H1 (cell line): Measurements from ENCODE around the gene CST11. TPM values are rescaled to one million over a fixed set of nuclear protein-coding genes. Genes with fewer than 3 reads are reported as not detected.

Experiments
- CTCF ChIA-PET: fragments of 300-600 bp; sonication (Branson Sonifier 250); formaldehyde crosslinking; loops from one replicate; lab custom pipeline; 2021; ENCODE audit not compliant: partially characterized antibody; lab: Charles Lee
- POLR2A ChIA-PET: fragments of 300-600 bp; sonication (Branson Sonifier 250); formaldehyde crosslinking; loops from one replicate; lab custom pipeline; 2021; ENCODE audit warnings: inconsistent platforms; ENCODE audit not compliant: partially characterized antibody; lab: Charles Lee
- DNase-seq, 2 experiments: peaks; one replicate each; pipeline versions ENCODE4 v3.0.0 to v3.0.0-alpha.2; 2010 to 2022; ENCODE audit warnings: low spot score in 2 of 2, low read depth in 1 of 2, mixed read lengths in 1 of 2
- FAIRE-seq: peaks from 2 replicates; lab custom pipeline; 2011; peaks lifted over from hg19 to GRCh38; lab: Jason Lieb, UNC
- H2AFZ ChIP-seq: 2 replicates; pipeline ENCODE4 v1.8.1; 2012; ENCODE audit warnings: low read length, inconsistent platforms
- H2AK5ac ChIP-seq: 2 replicates; pipeline ENCODE4 v1.6.1; 2013; ENCODE audit warnings: low read depth, low read length
- H2BK120ac ChIP-seq: replicated peaks from 2 replicates; pipeline ENCODE3; 2013; ENCODE audit warnings: low read depth, low read length, inconsistent platforms
- H2BK12ac ChIP-seq: 2 replicates; pipeline ENCODE4 v1.6.1; 2013; ENCODE audit warnings: low read depth, low read length
- H2BK15ac ChIP-seq: 2 replicates; pipeline ENCODE4 v1.6.1; 2013; ENCODE audit warnings: low read length
- H2BK20ac ChIP-seq: 2 replicates; pipeline ENCODE4 v1.6.1; 2013; ENCODE audit warnings: low read length
- H2BK5ac ChIP-seq: 2 replicates; pipeline ENCODE4 v1.6.1; 2013; ENCODE audit warnings: low read depth, low read length
- H3K14ac ChIP-seq: 2 replicates; pipeline ENCODE4 v1.6.1; 2013; ENCODE audit warnings: inconsistent platforms; ENCODE audit not compliant: insufficient read length
- H3K18ac ChIP-seq: 2 replicates; pipeline ENCODE4 v1.6.1; 2013; ENCODE audit warnings: low read length; ENCODE audit errors: extremely low read depth
- H3K23ac ChIP-seq: 2 replicates; pipeline ENCODE4 v1.6.1; 2013; ENCODE audit warnings: inconsistent platforms; ENCODE audit not compliant: insufficient read length
- H3K23me2 ChIP-seq: 2 replicates; pipeline ENCODE4 v1.6.1; 2013; ENCODE audit warnings: low read depth, low read length
- H3K27ac ChIP-seq: 2 replicates; pipeline ENCODE4 v1.6.1; 2011; ENCODE audit warnings: low read depth, low read length, inconsistent platforms
- H3K27me3 ChIP-seq, 4 experiments: replicated peaks in 1 of 4; 1 replicate in 1 of 4; 2 replicates in 3 of 4; pipeline versions ENCODE4 v1.6.1 to v1.8.1; 2011 to 2013; ENCODE audit warnings: low read length in 3 of 4, mild to moderate bottlenecking in 3 of 4, inconsistent platforms in 2 of 4, mixed read lengths in 2 of 4, moderate library complexity in 1 of 4; ENCODE audit not compliant: control insufficient read depth in 3 of 4, insufficient read depth in 3 of 4; ENCODE audit errors: extremely low read depth in 1 of 4
- H3K36me3 ChIP-seq, 4 experiments: 2 replicates each; pipeline versions ENCODE4 v1.6.1 to v1.8.1; 2011 to 2013; ENCODE audit warnings: mild to moderate bottlenecking in 4 of 4, low read length in 3 of 4, moderate library complexity in 2 of 4, control low read depth in 1 of 4, inconsistent platforms in 1 of 4; ENCODE audit not compliant: insufficient read depth in 4 of 4, control insufficient read depth in 2 of 4
- H3K4ac ChIP-seq: replicated peaks from 2 replicates; pipeline ENCODE3; 2013; ENCODE audit warnings: low read length, low read depth, mixed read lengths, inconsistent platforms; ENCODE audit not compliant: insufficient read length
- H3K4me1 ChIP-seq, 4 experiments: replicated peaks in 1 of 4; 1 replicate in 1 of 4; 2 replicates in 3 of 4; pipeline versions ENCODE4 v1.6.1 to v1.8.1; 2011 to 2013; ENCODE audit warnings: low read length in 3 of 4, inconsistent platforms in 2 of 4, mixed read lengths in 1 of 4; ENCODE audit not compliant: insufficient read depth in 4 of 4, control insufficient read depth in 3 of 4
- H3K4me2 ChIP-seq, 2 experiments: 2 replicates each; pipeline versions ENCODE4 v1.6.1 to v1.8.1; 2011 to 2013; ENCODE audit warnings: low read depth in 2 of 2, low read length in 2 of 2, control low read depth in 1 of 2, inconsistent platforms in 1 of 2, mild to moderate bottlenecking in 1 of 2; ENCODE audit not compliant: insufficient read depth in 1 of 2
- H3K4me3 ChIP-seq, 4 experiments: fragments of 200-600, 300-600 bp in 1 of 4; sonication (generic), shearing (Covaris generic), sonication (Bioruptor Twin) in 1 of 4; 2 replicates each; pipeline versions ENCODE4 v1.5.1 to v1.8.1; 2011 to 2016; ENCODE audit warnings: low read length in 4 of 4, low read depth in 3 of 4, control low read depth in 2 of 4, inconsistent platforms in 2 of 4, mild to moderate bottlenecking in 2 of 4, mixed read lengths in 1 of 4, moderate library complexity in 1 of 4; ENCODE audit not compliant: insufficient read depth in 2 of 4; ENCODE audit errors: extremely low read depth in 1 of 4
- H3K56ac ChIP-seq: replicated peaks from 2 replicates; pipeline ENCODE3; 2013; ENCODE audit warnings: low read depth, mild to moderate bottlenecking, mixed read lengths, low read length, inconsistent platforms; ENCODE audit not compliant: insufficient read length
- H3K79me1 ChIP-seq: 2 replicates; pipeline ENCODE4 v1.6.1; 2013; ENCODE audit warnings: low read depth, low read length, control low read depth
- H3K79me2 ChIP-seq, 2 experiments: 2 replicates each; pipeline versions ENCODE4 v1.6.1 to v1.8.1; 2012 to 2013; ENCODE audit warnings: low read length in 2 of 2, mild to moderate bottlenecking in 2 of 2, inconsistent platforms in 1 of 2; ENCODE audit not compliant: insufficient read depth in 2 of 2, control insufficient read depth in 1 of 2
- H3K9ac ChIP-seq, 4 experiments: replicated peaks in 1 of 4; 1 replicate in 1 of 4; 2 replicates in 3 of 4; pipeline versions ENCODE4 v1.6.1 to v1.8.1; 2011 to 2013; ENCODE audit warnings: low read depth in 3 of 4, low read length in 3 of 4, control low read depth in 2 of 4, mild to moderate bottlenecking in 2 of 4, moderate library complexity in 2 of 4, inconsistent platforms in 1 of 4; ENCODE audit errors: extremely low read depth in 1 of 4
- H3K9me3 ChIP-seq, 2 experiments: 2 replicates each; pipeline versions ENCODE4 v1.6.1 to v1.8.1; 2012 to 2013; ENCODE audit warnings: mild to moderate bottlenecking in 2 of 2, moderate library complexity in 2 of 2, control low read depth in 1 of 2, inconsistent platforms in 1 of 2, low read depth in 1 of 2, low read length in 1 of 2, mixed read lengths in 1 of 2; ENCODE audit not compliant: insufficient read depth in 2 of 2
- H4K20me1 ChIP-seq, 2 experiments: replicated peaks in 1 of 2; 2 replicates each; pipeline versions ENCODE3 to v1.8.1; 2011 to 2013; ENCODE audit warnings: inconsistent platforms in 2 of 2, low read length in 2 of 2, mild to moderate bottlenecking in 1 of 2; ENCODE audit not compliant: insufficient read depth in 2 of 2, control insufficient read depth in 1 of 2
- H4K5ac ChIP-seq: 2 replicates; pipeline ENCODE4 v1.6.1; 2013; ENCODE audit warnings: low read length, low read depth, mixed read lengths, inconsistent platforms; ENCODE audit not compliant: insufficient read length
- H4K8ac ChIP-seq: 2 replicates; pipeline ENCODE4 v1.8.0; 2013; ENCODE audit warnings: mild to moderate bottlenecking, moderate library complexity, low read length, inconsistent platforms; ENCODE audit not compliant: insufficient read depth; ENCODE audit errors: extremely low read depth
- H4K91ac ChIP-seq: replicated peaks from 2 replicates; pipeline ENCODE3; 2013; ENCODE audit warnings: low read length, mixed read lengths, inconsistent platforms; ENCODE audit not compliant: insufficient read length
- BRCA1 ChIP-seq: IDR thresholded peaks from 2 replicates; pipeline ENCODE4 v1.6.1; 2012; ENCODE audit warnings: low read depth, low read length, improper control_type of control experiment
- CBX8 ChIP-seq: fragments of 300-800, 300-1000 bp; sonication (generic); IDR thresholded peaks from 2 replicates; pipeline ENCODE4 v1.7.1; 2016; ENCODE audit warnings: low read depth, low read length, borderline replicate concordance
- CHD1 ChIP-seq: IDR thresholded peaks from 2 replicates; pipeline ENCODE4 v1.6.1; 2012; ENCODE audit warnings: low read depth, low read length, improper control_type of control experiment
- CREB1 ChIP-seq: IDR thresholded peaks from 2 replicates; pipeline ENCODE4 v1.6.1; 2012; ENCODE audit warnings: inconsistent platforms
- EP300 ChIP-seq, 2 experiments: IDR thresholded peaks; 1 replicate in 1 of 2; 2 replicates in 1 of 2; pipeline ENCODE4 v1.6.1; 2011 to 2012; ENCODE audit warnings: low read depth in 2 of 2, low read length in 2 of 2, mild to moderate bottlenecking in 2 of 2, borderline replicate concordance in 1 of 2, inconsistent platforms in 1 of 2, moderate library complexity in 1 of 2
- GTF2F1 ChIP-seq: IDR thresholded peaks from 2 replicates; pipeline ENCODE4 v1.6.1; 2012; ENCODE audit warnings: low read depth, low read length, improper control_type of control experiment, borderline replicate concordance
- JUND ChIP-seq: IDR thresholded peaks from 2 replicates; pipeline ENCODE4 v1.6.1; 2011; ENCODE audit warnings: mild to moderate bottlenecking, improper control_type of control experiment, low read length
- MAFK ChIP-seq: IDR thresholded peaks from 2 replicates; pipeline ENCODE4 v1.6.1; 2012; ENCODE audit warnings: low read depth, mild to moderate bottlenecking, improper control_type of control experiment, low read length
- SAP30 ChIP-seq: fragments of 300-600 bp; sonication (generic); IDR thresholded peaks from 2 replicates; pipeline ENCODE4 v1.7.1; 2012; ENCODE audit warnings: low read length, moderate library complexity, mild to moderate bottlenecking, inconsistent platforms; ENCODE audit not compliant: insufficient read depth, insufficient replicate concordance
- SRF ChIP-seq: IDR thresholded peaks from 2 replicates; pipeline ENCODE4 v1.6.1; 2011; ENCODE audit warnings: mild to moderate bottlenecking, low read depth, low read length, moderate library complexity
- ZNF274 ChIP-seq: IDR thresholded peaks from 2 replicates; pipeline ENCODE4 v1.7.0; 2012; ENCODE audit warnings: low read length, borderline replicate concordance; ENCODE audit errors: extremely low read depth
- WGBS, 2 experiments: shearing (Covaris generic) in 1 of 2; methylation state at CpG; one replicate each; pipeline versions ENCODE4 v1.1.6 to v1.1.7; 2013 to 2015; ENCODE audit warnings: low lambda C conversion rate in 2 of 2, mixed read lengths in 2 of 2, inconsistent platforms in 1 of 2, low coverage in 1 of 2, missing lambda C conversion rate in 1 of 2; ENCODE audit not compliant: insufficient replicate concordance in 2 of 2, insufficient coverage in 1 of 2, insufficient read length in 1 of 2; ENCODE audit errors: extremely low coverage in 1 of 2, missing lambda C conversion rate in 1 of 2; 5-methylcytosine and 5-hydroxymethylcytosine counted together
- polyA plus RNA-seq, 7 experiments: library from polyadenylated mRNA; depleted of rRNA in 3 of 7; stranded (reverse) in 5 of 7; unstranded in 2 of 7; fragments of >200 nt in 5 of 7; fragments of 200-250 nt in 2 of 7; gene quantifications; 1 replicate in 5 of 7; 2 replicates in 1 of 7; 4 replicates in 1 of 7; pipeline versions ENCODE4 v1.2.1 to v1.2.3, GENCODE V29; 2011 to 2013; ENCODE audit warnings: missing spikeins in 2 of 7, mixed read lengths in 2 of 7
- total RNA-seq: library from RNA; stranded (reverse); fragmentation: NEBNext Ultra II Directional; extraction: Animal tissue kit (Norgen Biotek cat#: 25700); gene quantifications from 2 replicates; pipeline ENCODE4 v1.2.1, GENCODE V29; 2021
- TF ChIP-seq, protein P1 (sequence below): IDR thresholded peaks from 2 replicates; pipeline ENCODE4 v1.6.1; 2012; ENCODE audit warnings: inconsistent platforms
- TF ChIP-seq, protein P2 (sequence below): IDR thresholded peaks from 2 replicates; pipeline ENCODE4 v1.6.1; 2011; ENCODE audit warnings: low read depth, mild to moderate bottlenecking, low read length; ENCODE audit not compliant: insufficient read depth

Gene CST11
- total and polyA plus RNA-seq, 2 of the 8 experiments (the other 6 are each of a cell fraction or from before 2014, with no cell fraction given), result 2.0 TPM; not detected in 1

DNA sequence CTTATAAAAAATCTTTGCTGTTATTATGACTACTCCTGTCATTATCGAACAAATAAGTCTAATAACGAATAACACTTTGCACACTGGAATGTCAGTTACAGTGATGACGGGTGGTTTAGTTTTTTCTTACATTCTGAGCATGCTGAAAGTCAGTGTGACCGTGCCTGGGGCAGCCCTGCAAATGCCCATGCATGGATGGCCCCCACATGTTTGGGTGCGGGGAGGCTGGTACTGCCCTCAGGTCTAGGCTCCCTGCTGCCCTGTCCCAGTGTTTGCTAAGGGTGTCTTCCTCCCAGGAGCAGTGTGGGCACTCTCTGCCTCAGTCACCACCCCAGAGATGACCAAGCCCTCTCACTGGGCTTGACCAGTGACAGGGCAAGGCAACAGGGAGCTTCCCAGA is 10.2 kb downstream of the CST11 start:
- Histone ChIP-seq H2BK120ac (no peak overlapping the region), H3K18ac (no peak overlapping the region), H4K5ac (no peak overlapping the region), H3K14ac (no peak overlapping the region), H2BK20ac (peak overlapping the region; percentile 97; the same call in 1 of the 2 replicates), H3K4me3 (no peak overlapping the region), H4K91ac (peak overlapping the region; percentile 45), H3K36me3 (no peaks in the 10 kb centered on the region), H3K4me1 (no peaks in the 10 kb centered on the region; a peak in 1 of 7 replicates), H3K4me2 (no peak overlapping the region), H3K79me2 (no peaks in the 10 kb centered on the region), H3K23me2 (peaks cover 2% of the 10 kb centered on the region; the same call in 1 of the 2 replicates), H3K27ac (no peak overlapping the region), H3K27me3 (no peaks in the 10 kb centered on the region), H3K56ac (no peak overlapping the region), H4K20me1 (no peaks in the 10 kb centered on the region), H2AFZ (no peak overlapping the region), H2BK15ac (no peak overlapping the region), H2BK12ac (peak overlapping the region; percentile 92; the same call in 1 of the 2 replicates), H2AK5ac (no peak overlapping the region; the same call in 1 of the 2 replicates), H2BK5ac (peak overlapping the region; percentile 86; the same call in 1 of the 2 replicates), H3K79me1 (no peaks in the 10 kb centered on the region), H3K9ac (no peak overlapping the region), H3K4ac (no peak overlapping the region), H4K8ac (no peak overlapping the region), H3K9me3 (no peaks in the 10 kb centered on the region), H3K23ac (no peak overlapping the region)
- FAIRE-seq (no peak), DNase-seq (no peak)
- ChIA-PET POLR2A (interaction anchor here (1.5 to 1.8 kb wide), 2 partner anchors 20 to 38 kb away, joined by 3 to 4 read pairs; no protein-coding TSS in a partner anchor), CTCF (interaction anchor here (0.6 to 18.9 kb wide), 36 partner anchors 9 to 930 kb away, joined by 3 to 328 read pairs (median 4); partner anchors contain the start of genes CST11, CST3, CST9 and CST9L)
- WGBS, 2 experiments, result 87% methylated on average over 5 of the region's 5 CpGs; no CpG with 5 or more reads in 1 of the 2 experiments
- TF ChIP-seq BRCA1 (no peak), ZNF274 (no peak), CHD1 (no peak), EP300 (IDR thresholded peaks at IDR 0.05; ENCODE audit: borderline replicate concordance in 1 of 2, low read depth in 2 of 2, low read length in 2 of 2) (no peak), SRF (no peak), GTF2F1 (no peak), CREB1 (no peak), CBX8 (no peak), JUND (no peak), MAFK (no peak), SAP30 (no peak)
- TF ChIP-seq, protein P1, sequence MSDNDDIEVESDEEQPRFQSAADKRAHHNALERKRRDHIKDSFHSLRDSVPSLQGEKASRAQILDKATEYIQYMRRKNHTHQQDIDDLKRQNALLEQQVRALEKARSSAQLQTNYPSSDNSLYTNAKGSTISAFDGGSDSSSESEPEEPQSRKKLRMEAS, result no peak
- TF ChIP-seq, protein P2, sequence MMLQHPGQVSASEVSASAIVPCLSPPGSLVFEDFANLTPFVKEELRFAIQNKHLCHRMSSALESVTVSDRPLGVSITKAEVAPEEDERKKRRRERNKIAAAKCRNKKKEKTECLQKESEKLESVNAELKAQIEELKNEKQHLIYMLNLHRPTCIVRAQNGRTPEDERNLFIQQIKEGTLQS, result no peak
